Neural cell (in vitro differentiated cells): ENCODE results near the gene ZNF787. TPM values are rescaled to one million over a fixed set of nuclear protein-coding genes. Genes with fewer than 3 reads are reported as not detected.

Experiments used
- H2AFZ ChIP-seq: fragments of 200-600, 300-800 bp; sonication (generic), shearing (Covaris generic); 2 replicates; pipeline ENCODE4 v1.6.0; 2014; ENCODE audit warnings: low read depth, mild to moderate bottlenecking, antibody characterized with exemption, low read length, moderate library complexity
- H3F3A ChIP-seq: fragments of 200-600 bp; shearing (Covaris generic); 2 replicates; pipeline ENCODE4 v1.6.1; 2016; ENCODE audit warnings: mild to moderate bottlenecking, moderate library complexity, mixed read lengths, antibody characterized with exemption, low read length; ENCODE audit not compliant: insufficient read depth, poor library complexity, severe bottlenecking
- H3K27ac ChIP-seq: fragments of 200-600, 300-800 bp; sonication (generic), shearing (Covaris generic); 2 replicates; pipeline ENCODE4 v1.5.1; 2014; ENCODE audit warnings: mild to moderate bottlenecking, low read length, moderate library complexity
- H3K27me3 ChIP-seq: fragments of 300-800, 200-600 bp; sonication (generic), shearing (Covaris generic); 2 replicates; pipeline ENCODE4 v1.6.0; 2014; ENCODE audit warnings: mild to moderate bottlenecking, low read depth, low read length, moderate library complexity; ENCODE audit not compliant: insufficient read depth
- H3K36me3 ChIP-seq: fragments of 300-800, 200-600 bp; sonication (generic), shearing (Covaris generic); 2 replicates; pipeline ENCODE4 v1.5.1; 2014; ENCODE audit warnings: mild to moderate bottlenecking, antibody characterized with exemption, low read length, moderate library complexity; ENCODE audit not compliant: insufficient read depth
- H3K4me2 ChIP-seq: fragments of 300-800, 200-600 bp; sonication (generic), shearing (Covaris generic); 2 replicates; pipeline ENCODE4 v1.6.0; 2014; ENCODE audit warnings: mild to moderate bottlenecking, low read length
- H3K4me3 ChIP-seq: fragments of 300-800, 200-600 bp; sonication (generic), shearing (Covaris generic); 2 replicates; pipeline ENCODE4 v1.5.1; 2014; ENCODE audit warnings: mild to moderate bottlenecking, low read length, moderate library complexity
- H3K79me2 ChIP-seq: fragments of 200-600 bp; shearing (Covaris generic); replicated peaks from 2 replicates; pipeline ENCODE4 v1.6.0; 2014; ENCODE audit warnings: mild to moderate bottlenecking, low read length, moderate library complexity; ENCODE audit not compliant: insufficient read depth
- H3K9ac ChIP-seq: fragments of 300-800, 200-600 bp; sonication (generic), shearing (Covaris generic); 2 replicates; pipeline ENCODE4 v1.6.1; 2016; ENCODE audit warnings: mild to moderate bottlenecking, low read length, mixed read lengths
- H3K9me2 ChIP-seq: fragments of 200-600 bp; shearing (Covaris generic); 2 replicates; pipeline ENCODE4 v1.6.1; 2016; ENCODE audit warnings: mild to moderate bottlenecking, low read length, mixed read lengths; ENCODE audit not compliant: insufficient read depth
- H3K9me3 ChIP-seq: fragments of 200-600, 300-800 bp; sonication (generic), shearing (Covaris generic); 2 replicates; pipeline ENCODE4 v1.6.1; 2016; ENCODE audit warnings: mild to moderate bottlenecking, mixed run types, low read length, moderate library complexity, mixed read lengths
- H4K20me1 ChIP-seq: fragments of 200-600 bp; shearing (Covaris generic); 2 replicates; pipeline ENCODE4 v1.6.1; 2016; ENCODE audit warnings: mild to moderate bottlenecking, mixed run types; ENCODE audit not compliant: insufficient read depth
- EP300 ChIP-seq: fragments of 450-650 bp; conservative IDR thresholded peaks from 2 replicates; pipeline ENCODE4 v1.6.1; 2014; ENCODE audit warnings: antibody characterized with exemption, mild to moderate bottlenecking, moderate library complexity; ENCODE audit not compliant: poor library complexity, severe bottlenecking
- EZH2 ChIP-seq: fragments of 200-600, 300-800 bp; shearing (Covaris generic), sonication (generic); IDR thresholded peaks from 2 replicates; pipeline ENCODE4 v1.6.1; 2014; ENCODE audit warnings: antibody characterized with exemption, low read length, borderline replicate concordance, mild to moderate bottlenecking; ENCODE audit not compliant: insufficient read depth, poor library complexity, severe bottlenecking
- MXI1 ChIP-seq: fragments of 450-650 bp; conservative IDR thresholded peaks from 2 replicates; pipeline ENCODE4 v1.6.1; 2014; ENCODE audit warnings: antibody characterized with exemption, mild to moderate bottlenecking; ENCODE audit not compliant: poor library complexity, severe bottlenecking
- POLR2AphosphoS5 ChIP-seq: IDR thresholded peaks from 2 replicates; pipeline ENCODE4 v1.6.1; 2012
- RAD21 ChIP-seq: fragments of 450-650 bp; conservative IDR thresholded peaks from 2 replicates; pipeline ENCODE4 v1.6.1; 2014; ENCODE audit warnings: antibody characterized with exemption, mild to moderate bottlenecking, moderate library complexity
- SMC3 ChIP-seq: fragments of 450-650 bp; conservative IDR thresholded peaks from 2 replicates; pipeline ENCODE4 v1.6.1; 2014; ENCODE audit warnings: antibody characterized with exemption, mild to moderate bottlenecking, moderate library complexity; ENCODE audit not compliant: poor library complexity
- TAF1 ChIP-seq: IDR thresholded peaks from 2 replicates; pipeline ENCODE4 v1.6.1; 2012; ENCODE audit warnings: low read depth
- polyA plus RNA-seq: library from polyadenylated mRNA; depleted of rRNA; stranded (reverse); fragments of >200 nt; gene quantifications from 2 replicates; pipeline ENCODE4 v1.2.3, GENCODE V29; 2014
- TF ChIP-seq, protein P1 (sequence below): fragments of 450-650 bp; IDR thresholded peaks from 2 replicates; pipeline ENCODE4 v1.5.1; 2014; ENCODE audit warnings: antibody characterized with exemption, mild to moderate bottlenecking, moderate library complexity; ENCODE audit not compliant: poor library complexity, severe bottlenecking
- TF ChIP-seq, protein P2 (sequence below): IDR thresholded peaks from 2 replicates; pipeline ENCODE4 v1.6.1; 2012; ENCODE audit warnings: borderline replicate concordance

Gene ZNF787
- polyA plus RNA-seq, 1 donor from 2014 or later, result 11.4 TPM

DNA sequence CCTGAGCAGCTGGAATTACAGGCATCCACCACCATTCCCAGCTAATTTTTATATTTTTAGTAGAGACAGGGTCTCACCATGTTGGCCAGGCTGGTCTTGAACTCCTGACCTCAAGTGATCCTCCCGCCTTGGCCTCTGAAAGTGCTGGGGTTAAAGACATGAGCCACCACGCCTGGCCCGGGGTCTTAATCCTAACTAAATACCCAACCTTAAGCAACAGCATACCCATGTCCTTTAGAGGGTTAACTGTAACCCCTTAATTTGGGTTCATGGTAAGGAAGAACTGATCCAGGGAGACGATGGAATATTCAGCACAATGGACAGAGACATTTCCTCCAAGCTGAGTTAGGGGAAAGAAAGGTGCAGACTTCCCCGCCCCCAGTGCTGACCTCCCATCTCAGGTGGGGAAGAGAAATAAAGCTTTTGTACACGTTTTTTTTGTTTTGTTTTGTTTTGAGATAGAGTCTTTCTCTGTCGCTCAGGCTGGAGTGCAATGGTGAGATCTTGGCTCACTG lies 46.0 kb upstream of the ZNF787 start:
- H3F3A ChIP-seq, result no peaks in the 10 kb centered on the region

DNA sequence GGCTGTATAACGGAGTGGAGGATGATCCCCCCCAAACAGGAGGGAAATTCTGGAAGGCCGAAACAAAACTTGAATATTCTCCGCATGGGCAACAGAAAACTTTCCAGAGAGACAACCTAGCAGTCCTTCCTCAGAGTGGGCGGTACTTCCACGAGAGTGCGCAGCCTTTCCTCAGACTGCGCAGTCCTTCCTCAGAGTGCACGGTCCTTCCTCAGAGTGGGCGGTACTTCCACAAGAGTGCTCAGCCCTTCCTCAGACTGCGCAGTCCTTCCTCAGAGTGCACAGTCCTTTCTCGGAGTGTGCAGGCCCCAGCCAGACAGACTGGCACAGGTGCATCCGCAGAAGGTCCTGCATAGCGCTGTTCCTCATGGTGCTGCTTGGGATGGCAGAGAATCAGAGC lies 42.0 kb upstream of the ZNF787 start:
- no peaks in the 10 kb centered on the region for H3K79me2 ChIP-seq
- TF ChIP-seq EP300 (no peak), TAF1 (no peak), MXI1 (no peak), EZH2 (no peak)

More for the DNA sequence above, 46.0 kb upstream of the ZNF787 start:
- Histone ChIP-seq H3K9me2 (no peaks in the 10 kb centered on the region), H3K9me3 (no peaks in the 10 kb centered on the region), H4K20me1 (no peaks in the 10 kb centered on the region), H3K4me2 (no peak overlapping the region), H3K9ac (no peak overlapping the region), H2AFZ (no peak overlapping the region), H3K27ac (no peak overlapping the region), H3K27me3 (no peaks in the 10 kb centered on the region), H3K36me3 (no peaks in the 10 kb centered on the region), H3K4me3 (no peak overlapping the region), H3K79me2 (no peaks in the 10 kb centered on the region)
- TF ChIP-seq, protein P1, sequence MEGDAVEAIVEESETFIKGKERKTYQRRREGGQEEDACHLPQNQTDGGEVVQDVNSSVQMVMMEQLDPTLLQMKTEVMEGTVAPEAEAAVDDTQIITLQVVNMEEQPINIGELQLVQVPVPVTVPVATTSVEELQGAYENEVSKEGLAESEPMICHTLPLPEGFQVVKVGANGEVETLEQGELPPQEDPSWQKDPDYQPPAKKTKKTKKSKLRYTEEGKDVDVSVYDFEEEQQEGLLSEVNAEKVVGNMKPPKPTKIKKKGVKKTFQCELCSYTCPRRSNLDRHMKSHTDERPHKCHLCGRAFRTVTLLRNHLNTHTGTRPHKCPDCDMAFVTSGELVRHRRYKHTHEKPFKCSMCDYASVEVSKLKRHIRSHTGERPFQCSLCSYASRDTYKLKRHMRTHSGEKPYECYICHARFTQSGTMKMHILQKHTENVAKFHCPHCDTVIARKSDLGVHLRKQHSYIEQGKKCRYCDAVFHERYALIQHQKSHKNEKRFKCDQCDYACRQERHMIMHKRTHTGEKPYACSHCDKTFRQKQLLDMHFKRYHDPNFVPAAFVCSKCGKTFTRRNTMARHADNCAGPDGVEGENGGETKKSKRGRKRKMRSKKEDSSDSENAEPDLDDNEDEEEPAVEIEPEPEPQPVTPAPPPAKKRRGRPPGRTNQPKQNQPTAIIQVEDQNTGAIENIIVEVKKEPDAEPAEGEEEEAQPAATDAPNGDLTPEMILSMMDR, result no peak
- TF ChIP-seq EZH2 (no peak), TAF1 (no peak), RAD21 (no peak), SMC3 (no peak), MXI1 (no peak), EP300 (no peak), POLR2AphosphoS5 (no peak)
- TF ChIP-seq, protein P2, sequence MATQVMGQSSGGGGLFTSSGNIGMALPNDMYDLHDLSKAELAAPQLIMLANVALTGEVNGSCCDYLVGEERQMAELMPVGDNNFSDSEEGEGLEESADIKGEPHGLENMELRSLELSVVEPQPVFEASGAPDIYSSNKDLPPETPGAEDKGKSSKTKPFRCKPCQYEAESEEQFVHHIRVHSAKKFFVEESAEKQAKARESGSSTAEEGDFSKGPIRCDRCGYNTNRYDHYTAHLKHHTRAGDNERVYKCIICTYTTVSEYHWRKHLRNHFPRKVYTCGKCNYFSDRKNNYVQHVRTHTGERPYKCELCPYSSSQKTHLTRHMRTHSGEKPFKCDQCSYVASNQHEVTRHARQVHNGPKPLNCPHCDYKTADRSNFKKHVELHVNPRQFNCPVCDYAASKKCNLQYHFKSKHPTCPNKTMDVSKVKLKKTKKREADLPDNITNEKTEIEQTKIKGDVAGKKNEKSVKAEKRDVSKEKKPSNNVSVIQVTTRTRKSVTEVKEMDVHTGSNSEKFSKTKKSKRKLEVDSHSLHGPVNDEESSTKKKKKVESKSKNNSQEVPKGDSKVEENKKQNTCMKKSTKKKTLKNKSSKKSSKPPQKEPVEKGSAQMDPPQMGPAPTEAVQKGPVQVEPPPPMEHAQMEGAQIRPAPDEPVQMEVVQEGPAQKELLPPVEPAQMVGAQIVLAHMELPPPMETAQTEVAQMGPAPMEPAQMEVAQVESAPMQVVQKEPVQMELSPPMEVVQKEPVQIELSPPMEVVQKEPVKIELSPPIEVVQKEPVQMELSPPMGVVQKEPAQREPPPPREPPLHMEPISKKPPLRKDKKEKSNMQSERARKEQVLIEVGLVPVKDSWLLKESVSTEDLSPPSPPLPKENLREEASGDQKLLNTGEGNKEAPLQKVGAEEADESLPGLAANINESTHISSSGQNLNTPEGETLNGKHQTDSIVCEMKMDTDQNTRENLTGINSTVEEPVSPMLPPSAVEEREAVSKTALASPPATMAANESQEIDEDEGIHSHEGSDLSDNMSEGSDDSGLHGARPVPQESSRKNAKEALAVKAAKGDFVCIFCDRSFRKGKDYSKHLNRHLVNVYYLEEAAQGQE, result no peak

More for the DNA sequence above, 42.0 kb upstream of the ZNF787 start:
- H3K27ac ChIP-seq, result no peak overlapping the region
- H4K20me1 ChIP-seq, result no peaks in the 10 kb centered on the region
- H3K36me3 ChIP-seq, result no peaks in the 10 kb centered on the region
- no peak overlapping the region for H2AFZ ChIP-seq
- no peak overlapping the region for H3K4me3 ChIP-seq
- H3K9me3 ChIP-seq, result no peaks in the 10 kb centered on the region
- H3F3A ChIP-seq, result no peaks in the 10 kb centered on the region
- no peak overlapping the region for H3K9ac ChIP-seq
- no peaks in the 10 kb centered on the region for H3K9me2 ChIP-seq
- H3K27me3 ChIP-seq, result no peaks in the 10 kb centered on the region
- H3K4me2 ChIP-seq, result no peak overlapping the region
